HG03175 (cell line): Measurements from ENCODE around the gene ICE2.

Source experiments
- ATAC-seq: cut with Tn5 transposase; IDR thresholded peaks from one replicate; pipeline ENCODE4 v1.9.1; 2021; ENCODE audit warnings: mild to moderate bottlenecking, moderate library complexity; ENCODE audit not compliant: unreplicated experiment

Gene ICE2

GRCh38 chr15:60457985-60458384 is 21.0 kb downstream of the ICE2 start:
- no peak for ATAC-seq

GRCh38 chr15:60454824-60455223 is 24.1 kb downstream of the ICE2 start:
- no peak for ATAC-seq

GRCh38 chr15:60448668-60449360 is 30.1 kb downstream of the ICE2 start:
- no peak for ATAC-seq

- ATAC-seq, result no peak
Observed at GRCh38 chr15:60444289-60444912, 34.5 kb downstream of the ICE2 start.

GRCh38 chr15:60442763-60443162 is 36.2 kb downstream of the ICE2 start:
- no peak for ATAC-seq

- ATAC-seq, result no peak
Observed at GRCh38 chr15:60442031-60442650, 36.8 kb downstream of the ICE2 start.

GRCh38 chr15:60441331-60441730 is 37.6 kb downstream of the ICE2 start:
- no peak for ATAC-seq

- ATAC-seq, result no peak
Observed at GRCh38 chr15:60438646-60439045, 40.3 kb downstream of the ICE2 start.

GRCh38 chr15:60428935-60429334 is 50.0 kb downstream of the ICE2 start:
- no peak for ATAC-seq

- no peak for ATAC-seq
Observed at GRCh38 chr15:60426870-60427508, 52.0 kb downstream of the ICE2 start.

GRCh38 chr15:60425461-60425860 is 53.5 kb downstream of the ICE2 start:
- no peak for ATAC-seq

- ATAC-seq, result no peak
Observed at GRCh38 chr15:60424006-60424405, 54.9 kb downstream of the ICE2 start.

GRCh38 chr15:60423537-60423936 is 55.4 kb downstream of the ICE2 start:
- ATAC-seq, result no peak

GRCh38 chr15:60421544-60421943 is 57.4 kb downstream of the ICE2 start:
- ATAC-seq, result no peak

GRCh38 chr15:60420203-60420716 is 58.7 kb downstream of the ICE2 start:
- no peak for ATAC-seq

- no peak for ATAC-seq
Observed at GRCh38 chr15:60419753-60420152, 59.2 kb downstream of the ICE2 start.

GRCh38 chr15:60418096-60418495 is 60.8 kb downstream of the ICE2 start:
- ATAC-seq, result no peak

GRCh38 chr15:60417112-60417511 is 61.8 kb downstream of the ICE2 start:
- no peak for ATAC-seq

GRCh38 chr15:60416484-60416883 is 62.5 kb downstream of the ICE2 start:
- ATAC-seq, result no peak

- no peak for ATAC-seq
Observed at GRCh38 chr15:60414016-60414682, 64.8 kb downstream of the ICE2 start.

- no peak for ATAC-seq
Observed at GRCh38 chr15:60413231-60413824, 65.6 kb downstream of the ICE2 start.
